Panc1 (cell line): ENCODE data around the gene SOAT1.

Experiments used
- POLR2AphosphoS5 ChIP-seq: IDR thresholded peaks from 2 replicates; pipeline ENCODE4 v1.6.1; 2012; ENCODE audit warnings: mild to moderate bottlenecking, low read depth, low read length, moderate library complexity
- SIN3A ChIP-seq: IDR thresholded peaks from 2 replicates; pipeline ENCODE4 v1.6.1; 2012; ENCODE audit warnings: low read depth, mild to moderate bottlenecking, low read length, moderate library complexity, borderline replicate concordance; ENCODE audit not compliant: insufficient read depth
- TCF7L2 ChIP-seq: IDR thresholded peaks from 2 replicates; pipeline ENCODE4 v1.6.1; 2011; ENCODE audit warnings: mild to moderate bottlenecking, low read depth, low read length, inconsistent platforms
- TF ChIP-seq, protein P1 (sequence below): fragments of 450-650 bp; IDR thresholded peaks from 2 replicates; pipeline ENCODE4 v1.5.1; 2017; ENCODE audit warnings: mild to moderate bottlenecking
- TF ChIP-seq, protein P2 (sequence below), 2 experiments: IDR thresholded peaks; 2 replicates each; pipeline ENCODE4 v1.6.1; 2011 to 2012; ENCODE audit warnings: low read depth in 2 of 2, control low read depth in 1 of 2, low read length in 1 of 2, mild to moderate bottlenecking in 1 of 2, moderate library complexity in 1 of 2; ENCODE audit not compliant: insufficient read depth in 1 of 2

DNA sequence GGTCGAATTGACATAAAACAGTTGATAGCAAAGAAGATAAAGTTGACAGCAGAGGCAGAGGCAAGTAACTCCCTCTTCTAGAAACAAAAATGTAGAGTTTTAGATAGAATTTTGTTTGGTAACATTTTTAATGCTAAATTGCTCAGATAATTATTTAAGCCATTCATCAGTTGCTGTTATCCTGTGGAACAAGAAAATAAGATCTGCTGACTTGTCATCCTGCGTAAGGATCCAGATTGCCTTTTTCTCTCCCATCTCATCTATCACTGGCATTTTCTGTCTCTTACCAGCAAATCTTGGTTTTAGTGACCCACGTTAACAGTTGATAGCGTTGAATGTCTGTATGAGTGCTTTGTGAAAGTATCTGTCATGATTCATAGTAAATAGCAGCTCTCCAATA lies 29.8 kb downstream of the SOAT1 start:
- TF ChIP-seq, protein P1, sequence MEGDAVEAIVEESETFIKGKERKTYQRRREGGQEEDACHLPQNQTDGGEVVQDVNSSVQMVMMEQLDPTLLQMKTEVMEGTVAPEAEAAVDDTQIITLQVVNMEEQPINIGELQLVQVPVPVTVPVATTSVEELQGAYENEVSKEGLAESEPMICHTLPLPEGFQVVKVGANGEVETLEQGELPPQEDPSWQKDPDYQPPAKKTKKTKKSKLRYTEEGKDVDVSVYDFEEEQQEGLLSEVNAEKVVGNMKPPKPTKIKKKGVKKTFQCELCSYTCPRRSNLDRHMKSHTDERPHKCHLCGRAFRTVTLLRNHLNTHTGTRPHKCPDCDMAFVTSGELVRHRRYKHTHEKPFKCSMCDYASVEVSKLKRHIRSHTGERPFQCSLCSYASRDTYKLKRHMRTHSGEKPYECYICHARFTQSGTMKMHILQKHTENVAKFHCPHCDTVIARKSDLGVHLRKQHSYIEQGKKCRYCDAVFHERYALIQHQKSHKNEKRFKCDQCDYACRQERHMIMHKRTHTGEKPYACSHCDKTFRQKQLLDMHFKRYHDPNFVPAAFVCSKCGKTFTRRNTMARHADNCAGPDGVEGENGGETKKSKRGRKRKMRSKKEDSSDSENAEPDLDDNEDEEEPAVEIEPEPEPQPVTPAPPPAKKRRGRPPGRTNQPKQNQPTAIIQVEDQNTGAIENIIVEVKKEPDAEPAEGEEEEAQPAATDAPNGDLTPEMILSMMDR = no peak
- TF ChIP-seq POLR2AphosphoS5 = no peak
- TF ChIP-seq TCF7L2 = no peak
- TF ChIP-seq, protein P2, sequence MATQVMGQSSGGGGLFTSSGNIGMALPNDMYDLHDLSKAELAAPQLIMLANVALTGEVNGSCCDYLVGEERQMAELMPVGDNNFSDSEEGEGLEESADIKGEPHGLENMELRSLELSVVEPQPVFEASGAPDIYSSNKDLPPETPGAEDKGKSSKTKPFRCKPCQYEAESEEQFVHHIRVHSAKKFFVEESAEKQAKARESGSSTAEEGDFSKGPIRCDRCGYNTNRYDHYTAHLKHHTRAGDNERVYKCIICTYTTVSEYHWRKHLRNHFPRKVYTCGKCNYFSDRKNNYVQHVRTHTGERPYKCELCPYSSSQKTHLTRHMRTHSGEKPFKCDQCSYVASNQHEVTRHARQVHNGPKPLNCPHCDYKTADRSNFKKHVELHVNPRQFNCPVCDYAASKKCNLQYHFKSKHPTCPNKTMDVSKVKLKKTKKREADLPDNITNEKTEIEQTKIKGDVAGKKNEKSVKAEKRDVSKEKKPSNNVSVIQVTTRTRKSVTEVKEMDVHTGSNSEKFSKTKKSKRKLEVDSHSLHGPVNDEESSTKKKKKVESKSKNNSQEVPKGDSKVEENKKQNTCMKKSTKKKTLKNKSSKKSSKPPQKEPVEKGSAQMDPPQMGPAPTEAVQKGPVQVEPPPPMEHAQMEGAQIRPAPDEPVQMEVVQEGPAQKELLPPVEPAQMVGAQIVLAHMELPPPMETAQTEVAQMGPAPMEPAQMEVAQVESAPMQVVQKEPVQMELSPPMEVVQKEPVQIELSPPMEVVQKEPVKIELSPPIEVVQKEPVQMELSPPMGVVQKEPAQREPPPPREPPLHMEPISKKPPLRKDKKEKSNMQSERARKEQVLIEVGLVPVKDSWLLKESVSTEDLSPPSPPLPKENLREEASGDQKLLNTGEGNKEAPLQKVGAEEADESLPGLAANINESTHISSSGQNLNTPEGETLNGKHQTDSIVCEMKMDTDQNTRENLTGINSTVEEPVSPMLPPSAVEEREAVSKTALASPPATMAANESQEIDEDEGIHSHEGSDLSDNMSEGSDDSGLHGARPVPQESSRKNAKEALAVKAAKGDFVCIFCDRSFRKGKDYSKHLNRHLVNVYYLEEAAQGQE (IDR thresholded peaks at IDR 0.05; ENCODE audit: insufficient read depth in 1 of 2, low read depth in 2 of 2, low read length in 1 of 2) = no peak
- TF ChIP-seq SIN3A = no peak
